H54 (cell line): ENCODE data around the gene ANKRD16.
A peak's percentile ranks its signal among the peaks of the same experiment; 100 is the strongest.

Source experiments
- DNase-seq: peaks from one replicate; pipeline ENCODE4 v3.0.0; 2011; ENCODE audit warnings: low spot score, mixed read lengths; ENCODE audit not compliant: insufficient read length
- FAIRE-seq: peaks from 3 replicates; lab custom pipeline; 2011; peaks lifted over from hg19 to GRCh38; lab: Jason Lieb, UNC
- POLR2A ChIP-seq: IDR thresholded peaks from 2 replicates; pipeline ENCODE4 v1.6.1; 2011; ENCODE audit warnings: low read depth, mild to moderate bottlenecking, low read length

Gene ANKRD16

GRCh38 chr10:5889624-5890451 lies at the start of gene ANKRD16, which contains the start of gene FBH1:
Gene ANKRD16, minus strand, starts transcription at chr10:5889893. Its CDS starts 539 bp downstream, at chr10:5889354.
Gene FBH1, plus strand, starts transcription at chr10:5890243. Its CDS starts 103 bp downstream, at chr10:5890346.
- FAIRE-seq (no peak), DNase-seq (peak; percentile 87)
- peak; percentile 97 for TF ChIP-seq POLR2A

- FAIRE-seq (no peak), DNase-seq (no peak)
- TF ChIP-seq POLR2A, result no peak
Observed at GRCh38 chr10:5938291-5938690, 48.6 kb upstream of the ANKRD16 start.

GRCh38 chr10:5937016-5937415 lies 47.3 kb upstream of the ANKRD16 start:
- no peak for FAIRE-seq
- DNase-seq, result no peak
- TF ChIP-seq POLR2A, result no peak

GRCh38 chr10:5935628-5936027 lies 45.9 kb upstream of the ANKRD16 start:
- DNase-seq (no peak), FAIRE-seq (no peak)
- no peak for TF ChIP-seq POLR2A

- no peak for TF ChIP-seq POLR2A
- FAIRE-seq (no peak), DNase-seq (no peak)
Observed at GRCh38 chr10:5933909-5934546, 44.3 kb upstream of the ANKRD16 start.

- DNase-seq, result no peak
- TF ChIP-seq POLR2A, result no peak
- no peak for FAIRE-seq
Observed at GRCh38 chr10:5932345-5932744, 42.7 kb upstream of the ANKRD16 start.

GRCh38 chr10:5930272-5930671 lies 40.6 kb upstream of the ANKRD16 start:
- FAIRE-seq, result no peak
- no peak for DNase-seq
- TF ChIP-seq POLR2A, result no peak

GRCh38 chr10:5929442-5929841 lies 39.7 kb upstream of the ANKRD16 start:
- no peak for TF ChIP-seq POLR2A
- no peak for DNase-seq
- no peak for FAIRE-seq

- TF ChIP-seq POLR2A, result no peak
- FAIRE-seq (no peak), DNase-seq (no peak)
Observed at GRCh38 chr10:5927306-5927705, 37.6 kb upstream of the ANKRD16 start.

GRCh38 chr10:5924889-5925288 lies 35.2 kb upstream of the ANKRD16 start:
- FAIRE-seq (no peak), DNase-seq (no peak)
- no peak for TF ChIP-seq POLR2A

GRCh38 chr10:5921746-5922145 lies 32.1 kb upstream of the ANKRD16 start:
- TF ChIP-seq POLR2A, result no peak
- FAIRE-seq (no peak), DNase-seq (no peak)

- TF ChIP-seq POLR2A, result no peak
- FAIRE-seq (no peak), DNase-seq (no peak)
Observed at GRCh38 chr10:5919568-5919967, 29.9 kb upstream of the ANKRD16 start.

GRCh38 chr10:5918763-5919162 lies 29.1 kb upstream of the ANKRD16 start:
- DNase-seq (no peak), FAIRE-seq (no peak)
- no peak for TF ChIP-seq POLR2A

GRCh38 chr10:5917305-5917704 lies 27.6 kb upstream of the ANKRD16 start:
- DNase-seq (no peak), FAIRE-seq (no peak)
- no peak for TF ChIP-seq POLR2A
